WI38 (cell line): ENCODE results near the gene ATAT1.

Experiments used
- H3K4me3 ChIP-seq: 2 replicates; pipeline ENCODE4 v1.5.1; 2011; ENCODE audit warnings: low read depth, mild to moderate bottlenecking, control low read depth, low read length
- TF ChIP-seq, protein P1 (sequence below): IDR thresholded peaks from 2 replicates; pipeline ENCODE4 v1.5.1; 2012; ENCODE audit warnings: low read depth, mild to moderate bottlenecking, control low read depth, low read length

ATAT1 gene

DNA sequence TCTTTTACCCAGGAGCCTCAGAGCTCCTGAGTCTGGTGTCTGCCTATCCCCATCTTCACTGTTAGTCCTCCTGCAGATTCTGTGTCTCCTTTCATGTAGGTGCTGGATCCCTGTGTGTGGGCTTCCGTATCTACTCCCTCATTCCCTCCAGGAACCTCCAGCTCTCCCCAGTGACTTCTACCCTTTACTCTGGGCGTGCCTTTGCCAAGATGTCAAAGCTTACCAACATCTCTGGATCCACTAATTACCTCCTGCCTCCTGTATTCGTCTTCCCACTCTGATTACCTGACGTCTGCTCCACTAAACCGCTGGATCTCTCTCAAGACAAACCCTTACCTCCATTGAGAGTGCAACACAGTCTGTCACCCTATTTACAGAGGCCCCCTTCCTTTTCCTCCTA lies 18.1 kb downstream of the ATAT1 start:
- TF ChIP-seq, protein P1, sequence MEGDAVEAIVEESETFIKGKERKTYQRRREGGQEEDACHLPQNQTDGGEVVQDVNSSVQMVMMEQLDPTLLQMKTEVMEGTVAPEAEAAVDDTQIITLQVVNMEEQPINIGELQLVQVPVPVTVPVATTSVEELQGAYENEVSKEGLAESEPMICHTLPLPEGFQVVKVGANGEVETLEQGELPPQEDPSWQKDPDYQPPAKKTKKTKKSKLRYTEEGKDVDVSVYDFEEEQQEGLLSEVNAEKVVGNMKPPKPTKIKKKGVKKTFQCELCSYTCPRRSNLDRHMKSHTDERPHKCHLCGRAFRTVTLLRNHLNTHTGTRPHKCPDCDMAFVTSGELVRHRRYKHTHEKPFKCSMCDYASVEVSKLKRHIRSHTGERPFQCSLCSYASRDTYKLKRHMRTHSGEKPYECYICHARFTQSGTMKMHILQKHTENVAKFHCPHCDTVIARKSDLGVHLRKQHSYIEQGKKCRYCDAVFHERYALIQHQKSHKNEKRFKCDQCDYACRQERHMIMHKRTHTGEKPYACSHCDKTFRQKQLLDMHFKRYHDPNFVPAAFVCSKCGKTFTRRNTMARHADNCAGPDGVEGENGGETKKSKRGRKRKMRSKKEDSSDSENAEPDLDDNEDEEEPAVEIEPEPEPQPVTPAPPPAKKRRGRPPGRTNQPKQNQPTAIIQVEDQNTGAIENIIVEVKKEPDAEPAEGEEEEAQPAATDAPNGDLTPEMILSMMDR, result no peak
- no peak overlapping the region for H3K4me3 ChIP-seq

DNA sequence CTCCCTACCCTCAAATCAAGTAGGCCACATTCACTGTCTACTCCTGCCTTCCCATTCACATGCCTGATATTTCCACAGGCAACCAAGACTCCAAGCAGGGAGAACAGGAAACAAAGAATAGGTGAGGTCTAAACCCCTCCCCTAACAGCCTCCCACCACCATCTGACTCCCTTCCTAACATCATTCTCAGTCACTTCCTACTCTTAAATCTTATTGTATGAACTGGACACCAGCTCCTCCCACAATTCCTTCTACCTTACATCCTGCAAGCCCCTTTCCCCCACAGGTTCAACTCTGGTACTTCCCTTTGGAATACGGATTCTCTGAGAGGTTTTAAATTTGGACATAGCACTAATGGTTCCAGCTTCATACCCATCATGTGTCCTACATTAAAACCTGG lies 19.3 kb downstream of the ATAT1 start:
- TF ChIP-seq, protein P1, result no peak
- H3K4me3 ChIP-seq, result no peak overlapping the region

DNA sequence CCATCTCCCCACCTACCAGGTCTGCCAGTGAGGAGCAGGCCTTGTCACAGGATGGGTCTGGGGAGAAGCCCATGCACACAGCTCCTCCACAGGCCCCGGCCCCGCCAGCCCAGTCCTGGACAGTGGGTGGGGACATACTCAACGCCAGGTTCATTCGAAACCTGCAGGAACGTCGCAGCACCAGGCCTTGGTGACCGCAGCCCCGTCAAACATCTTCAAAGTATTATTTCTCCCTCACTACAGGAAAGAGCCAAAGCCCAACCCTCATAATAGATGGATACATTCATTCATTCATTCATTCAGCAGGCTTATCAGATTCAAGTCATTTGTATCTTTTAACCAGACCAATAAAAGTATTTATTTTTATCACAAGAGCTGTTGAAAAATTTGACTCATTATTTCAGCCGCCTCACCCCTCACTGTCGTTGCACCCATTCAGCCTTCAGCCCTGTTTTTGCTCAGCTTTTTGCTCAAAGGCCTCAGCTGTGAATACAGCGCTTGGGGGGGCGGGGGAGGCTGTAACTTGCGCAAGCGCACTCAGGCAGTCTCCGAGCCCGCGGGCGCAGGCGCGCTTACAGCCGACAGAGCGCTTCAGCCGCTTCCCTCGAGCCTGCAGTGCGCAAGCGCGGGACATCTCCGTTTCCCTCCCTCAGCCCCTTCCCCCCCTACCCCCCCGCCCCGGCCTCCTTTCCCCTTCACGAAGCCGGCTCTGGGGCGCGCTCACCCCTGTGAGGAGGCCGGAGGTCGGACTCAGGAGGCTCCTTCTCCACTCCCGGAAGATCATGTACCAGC lies 20.0 kb downstream of the ATAT1 start, which contains the start of gene C6orf136:
C6orf136 (plus strand) TSS at position 684 of the 792 bp plus-strand sequence; CDS start at position 783, 99 bp downstream.
- TF ChIP-seq, protein P1, result no peak
- H3K4me3 ChIP-seq, result peak within 1 kb of the TSS; percentile 93

DNA sequence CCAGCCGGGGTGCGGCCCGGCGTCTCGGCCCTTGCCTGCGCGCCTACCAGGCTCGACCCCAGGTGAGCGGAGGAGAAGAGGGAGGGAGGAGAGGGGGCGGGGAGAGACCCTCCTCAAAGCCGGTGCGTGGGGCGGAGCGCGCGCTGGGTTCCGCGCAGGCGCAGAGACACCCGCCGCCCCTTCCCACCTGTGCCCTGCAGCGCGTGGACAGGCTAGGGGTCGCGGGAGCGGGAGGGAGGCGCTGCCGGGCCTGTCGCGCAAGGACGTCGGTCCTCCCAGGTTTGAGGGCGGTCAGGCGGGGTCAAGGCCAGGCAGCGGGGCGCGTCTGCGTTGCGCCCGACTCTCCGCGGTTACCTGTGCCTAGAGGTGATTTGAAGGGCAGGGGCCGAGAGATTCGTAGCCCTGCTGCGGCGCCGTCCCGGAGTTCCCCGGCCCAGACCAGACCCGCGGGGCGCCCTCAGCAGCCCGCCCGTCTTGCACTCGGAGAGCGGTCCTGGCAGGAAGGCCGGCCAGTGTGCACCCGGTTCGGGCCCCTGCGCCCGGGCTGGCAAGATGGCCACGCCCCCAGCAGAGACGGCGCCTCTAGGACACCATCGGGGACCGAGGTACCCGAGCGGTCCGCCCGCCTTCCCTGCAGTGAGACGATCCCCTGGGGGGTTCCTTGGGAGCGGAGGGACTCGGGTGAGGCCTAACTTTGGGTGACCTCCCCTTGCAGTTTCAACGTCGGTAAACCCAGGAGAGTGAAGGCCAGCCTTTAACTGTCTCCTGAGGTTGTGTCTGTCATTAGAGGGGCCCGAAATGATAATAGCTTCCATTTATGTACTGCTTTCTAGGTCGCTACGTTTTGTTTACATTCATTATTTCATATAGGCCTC lies 20.8 kb downstream of the ATAT1 start:
- peak overlapping the region; percentile 93 for H3K4me3 ChIP-seq
- TF ChIP-seq, protein P1, result no peak

DNA sequence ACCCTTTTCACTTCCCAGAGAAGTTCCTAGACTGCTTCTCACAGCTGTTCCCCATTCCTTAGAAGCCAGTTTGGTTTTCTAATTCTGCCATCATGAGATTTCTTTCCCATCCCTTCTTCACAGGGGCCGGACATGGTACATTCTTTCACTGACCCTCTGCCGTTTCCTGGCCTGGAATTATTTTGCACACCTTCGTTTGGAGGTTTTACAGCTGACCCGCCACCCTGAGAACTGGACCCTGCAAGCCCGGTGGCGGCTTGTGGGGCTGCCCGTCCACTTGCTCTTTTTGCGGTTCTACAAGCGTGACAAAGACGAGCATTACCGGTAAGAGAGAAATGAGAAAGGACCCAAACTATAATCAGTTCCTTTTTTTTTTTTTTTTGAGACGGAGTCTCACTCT lies 24.5 kb downstream of the ATAT1 start:
- H3K4me3 ChIP-seq, result no peak overlapping the region
- TF ChIP-seq, protein P1, result no peak

DNA sequence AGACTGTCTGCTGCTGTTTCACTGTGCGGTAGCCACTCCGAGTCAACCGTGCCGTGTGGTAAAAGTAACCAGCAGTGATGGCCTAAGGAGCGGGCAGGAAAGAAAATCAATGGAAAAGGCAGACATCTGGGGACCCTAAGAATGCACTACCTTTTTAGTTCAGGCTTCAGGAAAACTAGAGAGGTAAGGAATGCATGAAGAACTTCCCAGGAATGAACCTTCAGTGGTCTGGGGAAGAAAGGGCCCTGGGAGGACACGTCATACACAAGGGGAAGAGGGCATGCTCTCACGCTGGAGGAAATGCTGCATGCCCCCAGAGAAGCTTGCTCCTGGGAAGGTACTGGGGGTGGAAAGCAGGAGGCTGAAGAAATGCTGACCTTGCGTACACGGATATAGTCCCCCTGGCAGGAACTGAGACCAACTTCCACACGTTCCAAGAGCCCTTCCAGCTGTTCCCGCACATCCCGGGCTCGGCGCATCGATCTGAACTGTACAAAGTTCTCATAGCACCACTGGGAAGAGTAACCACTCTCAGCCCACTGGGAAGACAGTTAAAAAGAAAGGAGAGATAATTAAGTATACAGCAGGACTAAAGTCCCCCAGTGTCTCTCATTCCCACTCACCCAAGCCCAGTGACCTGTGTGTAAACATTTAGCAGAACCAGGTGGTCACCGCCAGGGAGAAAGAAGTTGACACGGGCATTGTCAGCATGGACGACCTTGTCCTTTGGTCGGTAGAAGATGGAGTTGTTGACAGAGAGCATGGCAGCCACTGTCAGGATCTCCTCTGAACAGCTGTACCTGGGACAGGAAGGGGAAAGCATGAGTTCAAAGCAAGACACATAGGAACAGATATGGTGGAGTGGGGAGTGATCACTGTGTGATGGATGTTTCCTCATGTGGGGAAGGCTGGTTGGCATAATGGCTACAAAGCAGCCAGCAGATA lies 28.4 kb downstream of the ATAT1 start:
- TF ChIP-seq, protein P1, result no peak
- H3K4me3 ChIP-seq, result no peak overlapping the region
